ENCODE measurements around the gene APEX1.

APEX1 gene

DNA sequence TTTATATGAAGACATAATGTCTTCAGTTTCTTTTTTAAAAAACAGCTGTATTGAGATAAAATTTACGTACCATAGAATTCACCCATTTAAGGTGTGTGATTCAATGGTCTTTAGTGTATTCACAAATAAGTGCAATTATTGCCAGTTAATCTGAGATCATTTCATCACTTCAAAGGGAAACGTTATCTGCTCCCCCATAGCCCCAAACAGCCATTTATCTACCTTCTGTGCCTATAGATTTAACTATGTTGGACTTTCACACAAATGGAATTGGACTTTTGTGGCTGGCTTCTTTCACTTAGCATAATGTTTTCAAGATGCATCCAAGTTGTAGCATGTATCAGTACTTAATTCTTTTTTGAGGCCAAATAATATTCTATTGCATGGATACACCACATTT, 23.9 kb downstream of the APEX1 start:
- no peaks in the 10 kb centered on the region for H3K9me3 ChIP-seq (ENCODE audit: control insufficient read depth, low read length)
- WGBS, 2 experiments (ENCODE audit: insufficient coverage in 2 of 2), result 80 to 100% methylated on average over 1 of the region's 2 CpGs

DNA sequence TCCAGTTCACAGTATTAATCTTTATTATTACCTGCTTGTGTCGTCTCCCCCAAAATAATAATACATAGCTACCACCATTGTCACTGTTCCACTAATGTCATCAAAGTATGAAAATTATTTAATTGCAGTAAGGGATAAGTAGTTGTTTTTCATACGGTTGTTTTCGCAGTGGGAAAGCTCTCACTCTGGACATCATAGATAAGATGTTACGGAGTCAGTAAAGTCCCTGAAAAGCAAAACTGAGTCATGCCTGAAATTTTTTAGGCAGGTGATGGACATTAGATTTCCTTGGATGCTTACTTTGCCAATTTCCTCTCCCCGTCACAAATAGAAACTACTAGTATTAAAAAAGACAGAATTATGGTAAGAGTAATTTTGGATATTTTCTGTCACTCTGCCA, 27.4 kb downstream of the APEX1 start:
- H3K27ac ChIP-seq (ENCODE audit: low read depth, low read length, severe bottlenecking), result no peak overlapping the region
- H3K4me3 ChIP-seq (ENCODE audit: extremely low read depth, insufficient read depth, low read length, poor library complexity, severe bottlenecking), result no peak overlapping the region
- peaks cover 6% of the 10 kb centered on the region for H3K4me1 ChIP-seq (ENCODE audit: control insufficient read depth, insufficient read depth, low read length, poor library complexity, severe bottlenecking)
- peaks cover 13% of the 10 kb centered on the region for H3K36me3 ChIP-seq (ENCODE audit: control insufficient read depth, insufficient read depth, low read length)
- no peaks in the 10 kb centered on the region for H3K9me3 ChIP-seq (ENCODE audit: control insufficient read depth, low read length)
- 87 to 100% methylated on average over 3 of the region's 5 CpGs for WGBS, 2 experiments (ENCODE audit: insufficient coverage in 2 of 2)

More for the DNA sequence above, 23.9 kb downstream of the APEX1 start:
- no peak overlapping the region for H3K4me3 ChIP-seq (ENCODE audit: extremely low read depth, insufficient read depth, low read length, poor library complexity, severe bottlenecking)
- peaks cover 18% of the 10 kb centered on the region for H3K4me1 ChIP-seq (ENCODE audit: control insufficient read depth, insufficient read depth, low read length, poor library complexity, severe bottlenecking)
- H3K36me3 ChIP-seq (ENCODE audit: control insufficient read depth, insufficient read depth, low read length), result peaks cover 47% of the 10 kb centered on the region
- no peak overlapping the region for H3K27ac ChIP-seq (ENCODE audit: low read depth, low read length, severe bottlenecking)

DNA sequence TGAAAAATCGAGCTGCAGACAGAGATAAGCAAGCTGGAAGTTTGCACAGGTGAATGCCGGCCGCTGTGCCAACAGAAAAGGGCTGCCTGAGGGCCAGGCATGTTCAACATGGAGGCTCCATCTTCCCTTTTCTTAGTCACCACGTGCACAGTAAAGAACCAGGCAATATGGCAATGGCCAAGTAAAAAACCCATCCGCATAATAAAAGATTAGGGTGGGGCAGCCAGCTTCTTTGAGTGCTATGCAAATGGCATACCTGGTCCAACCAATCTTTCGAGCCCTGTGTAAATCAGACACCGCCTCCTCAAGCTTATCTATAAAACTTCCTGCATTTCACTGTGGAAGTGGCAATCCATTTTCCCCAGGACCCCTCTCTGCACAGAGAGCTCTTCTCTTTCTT, 30.9 kb downstream of the APEX1 start:
- Histone ChIP-seq H3K36me3 (ENCODE audit: control insufficient read depth, insufficient read depth, low read length) (no peaks in the 10 kb centered on the region), H3K9me3 (ENCODE audit: control insufficient read depth, low read length) (no peaks in the 10 kb centered on the region), H3K4me3 (ENCODE audit: extremely low read depth, insufficient read depth, low read length, poor library complexity, severe bottlenecking) (no peak overlapping the region), H3K4me1 (ENCODE audit: control insufficient read depth, insufficient read depth, low read length, poor library complexity, severe bottlenecking) (peaks cover 6% of the 10 kb centered on the region), H3K27ac (ENCODE audit: low read depth, low read length, severe bottlenecking) (no peak overlapping the region)
- 62 to 64% methylated on average over 5 to 7 of the region's 7 CpGs for WGBS, 2 experiments (ENCODE audit: insufficient coverage in 2 of 2)

DNA sequence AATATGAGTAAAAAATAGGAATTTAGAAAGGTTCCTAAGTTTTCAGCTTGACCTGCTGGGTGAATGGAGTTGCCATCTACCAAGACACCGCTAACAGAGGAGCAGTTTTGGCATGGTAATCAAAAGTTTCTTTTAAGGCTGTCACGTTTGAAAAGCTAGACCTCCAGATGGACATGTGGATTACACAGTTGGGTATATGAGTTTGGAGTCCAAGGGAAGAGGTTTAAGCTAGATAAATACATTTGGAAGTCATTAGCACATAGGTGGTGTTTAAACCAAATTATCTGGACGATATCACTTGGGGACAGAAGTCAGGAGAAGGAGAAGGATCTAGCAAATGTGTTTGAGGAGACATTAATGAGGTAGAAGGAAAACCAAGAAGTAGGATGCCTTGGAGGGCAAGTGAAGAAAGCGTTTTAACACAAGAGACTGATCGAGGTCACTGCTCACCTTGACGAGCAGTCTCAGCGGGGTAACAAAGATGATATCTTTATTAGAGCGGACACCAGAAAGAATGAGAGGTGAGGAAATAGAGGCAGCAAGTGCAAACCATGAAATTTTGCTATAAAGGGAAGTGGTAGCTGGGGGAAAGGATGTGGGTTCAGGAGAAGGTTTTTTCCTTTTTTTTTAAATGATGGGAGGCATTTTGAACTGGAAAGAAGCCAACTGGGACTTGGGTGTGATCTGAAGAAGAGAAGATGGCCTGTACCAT, 31.8 kb downstream of the APEX1 start:
- Histone ChIP-seq H3K36me3 (ENCODE audit: control insufficient read depth, insufficient read depth, low read length) (no peaks in the 10 kb centered on the region), H3K4me3 (ENCODE audit: extremely low read depth, insufficient read depth, low read length, poor library complexity, severe bottlenecking) (no peak overlapping the region)
- WGBS, 2 experiments (ENCODE audit: insufficient coverage in 2 of 2), result 84 to 92% methylated on average over 8 of the region's 8 CpGs

GRCh38 chr14:20487396-20487725, 32.3 kb downstream of the APEX1 start:
- Histone ChIP-seq H3K36me3 (ENCODE audit: control insufficient read depth, insufficient read depth, low read length) (no peaks in the 10 kb centered on the region), H3K4me1 (ENCODE audit: control insufficient read depth, insufficient read depth, low read length, poor library complexity, severe bottlenecking) (peaks cover 6% of the 10 kb centered on the region), H3K27ac (ENCODE audit: low read depth, low read length, severe bottlenecking) (no peak overlapping the region), H3K9me3 (ENCODE audit: control insufficient read depth, low read length) (no peaks in the 10 kb centered on the region), H3K4me3 (ENCODE audit: extremely low read depth, insufficient read depth, low read length, poor library complexity, severe bottlenecking) (no peak overlapping the region)

More for the DNA sequence above, 31.8 kb downstream of the APEX1 start:
- H3K9me3 ChIP-seq (ENCODE audit: control insufficient read depth, low read length), result no peaks in the 10 kb centered on the region
- H3K27ac ChIP-seq (ENCODE audit: low read depth, low read length, severe bottlenecking), result no peak overlapping the region
- H3K4me1 ChIP-seq (ENCODE audit: control insufficient read depth, insufficient read depth, low read length, poor library complexity, severe bottlenecking), result peaks cover 6% of the 10 kb centered on the region

DNA sequence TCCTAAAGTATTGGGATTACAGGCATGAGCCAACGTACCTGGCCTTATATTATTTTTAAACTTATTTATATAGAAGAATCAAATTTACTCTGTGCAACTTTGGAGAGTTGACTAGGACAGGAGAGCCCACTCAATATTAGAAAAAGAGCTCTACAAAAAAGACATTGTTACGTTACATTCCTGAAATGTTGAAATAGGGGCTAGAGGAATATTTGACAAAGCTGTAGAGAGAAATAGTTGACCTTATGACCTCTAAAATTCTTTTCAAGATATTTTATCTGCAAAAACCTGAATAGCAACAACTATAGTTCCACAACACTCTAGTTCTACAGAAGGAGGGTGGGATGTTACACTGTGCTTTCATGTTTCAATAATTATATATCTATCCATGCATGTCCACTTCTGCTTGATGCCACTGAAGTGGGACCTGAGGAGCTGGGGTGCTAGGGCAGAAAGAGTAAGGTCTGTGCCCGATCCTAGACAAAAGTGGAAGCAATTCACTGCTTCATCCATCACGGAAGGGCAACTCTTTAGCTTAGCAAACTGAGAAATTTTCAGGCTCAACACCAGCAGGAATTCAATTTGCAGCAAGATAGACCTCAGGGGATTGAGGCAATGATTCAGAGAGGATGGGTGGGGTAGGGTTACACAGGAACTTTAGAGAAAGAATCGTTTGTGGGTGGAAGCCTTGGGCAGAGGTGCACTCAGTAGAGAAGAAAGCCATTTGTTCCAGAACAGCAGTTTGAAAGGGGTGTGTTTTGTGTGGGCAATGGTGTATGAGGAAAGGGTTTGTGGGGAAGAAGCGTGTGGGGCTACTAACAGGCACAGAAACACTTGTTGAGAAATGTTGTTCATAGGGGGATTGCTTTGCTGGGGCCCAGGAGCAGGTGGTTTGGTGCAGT, 34.3 kb downstream of the APEX1 start:
- Histone ChIP-seq H3K9me3 (ENCODE audit: control insufficient read depth, low read length) (no peaks in the 10 kb centered on the region), H3K27ac (ENCODE audit: low read depth, low read length, severe bottlenecking) (no peak overlapping the region), H3K36me3 (ENCODE audit: control insufficient read depth, insufficient read depth, low read length) (no peaks in the 10 kb centered on the region), H3K4me1 (ENCODE audit: control insufficient read depth, insufficient read depth, low read length, poor library complexity, severe bottlenecking) (peaks cover 3% of the 10 kb centered on the region), H3K4me3 (ENCODE audit: extremely low read depth, insufficient read depth, low read length, poor library complexity, severe bottlenecking) (no peak overlapping the region)
- WGBS, 2 experiments (ENCODE audit: insufficient coverage in 2 of 2), result 42 to 45% methylated on average over 4 of the region's 6 CpGs

GRCh38 chr14:20490563-20490962, 35.5 kb downstream of the APEX1 start:
- Histone ChIP-seq H3K27ac (ENCODE audit: low read depth, low read length, severe bottlenecking) (no peak overlapping the region), H3K36me3 (ENCODE audit: control insufficient read depth, insufficient read depth, low read length) (no peaks in the 10 kb centered on the region), H3K4me1 (ENCODE audit: control insufficient read depth, insufficient read depth, low read length, poor library complexity, severe bottlenecking) (peaks cover 3% of the 10 kb centered on the region), H3K9me3 (ENCODE audit: control insufficient read depth, low read length) (no peaks in the 10 kb centered on the region), H3K4me3 (ENCODE audit: extremely low read depth, insufficient read depth, low read length, poor library complexity, severe bottlenecking) (no peak overlapping the region)
- 67 to 71% methylated on average over 3 to 4 of the region's 6 CpGs for WGBS, 2 experiments (ENCODE audit: insufficient coverage in 2 of 2)

DNA sequence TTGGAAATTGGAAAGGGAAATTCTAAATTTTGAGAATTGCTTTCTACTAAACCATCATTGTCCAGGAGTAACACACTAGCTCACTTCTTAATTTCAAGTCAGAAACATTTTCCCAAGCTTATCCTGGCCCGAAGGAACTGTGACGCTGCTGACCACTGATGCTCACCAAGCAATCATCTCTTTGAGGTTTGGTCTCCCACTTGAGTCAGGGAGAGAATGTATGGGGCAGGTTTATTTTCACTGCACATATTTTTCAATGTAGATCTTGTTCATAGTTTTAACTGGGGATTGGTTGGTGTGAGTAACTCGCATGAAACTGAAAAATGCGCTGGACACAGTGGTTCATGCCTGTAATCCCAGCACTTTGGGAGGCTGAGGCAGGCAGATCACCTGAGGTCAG, 37.5 kb downstream of the APEX1 start:
- 93 to 100% methylated on average over 3 to 4 of the region's 4 CpGs for WGBS, 2 experiments (ENCODE audit: insufficient coverage in 2 of 2)

DNA sequence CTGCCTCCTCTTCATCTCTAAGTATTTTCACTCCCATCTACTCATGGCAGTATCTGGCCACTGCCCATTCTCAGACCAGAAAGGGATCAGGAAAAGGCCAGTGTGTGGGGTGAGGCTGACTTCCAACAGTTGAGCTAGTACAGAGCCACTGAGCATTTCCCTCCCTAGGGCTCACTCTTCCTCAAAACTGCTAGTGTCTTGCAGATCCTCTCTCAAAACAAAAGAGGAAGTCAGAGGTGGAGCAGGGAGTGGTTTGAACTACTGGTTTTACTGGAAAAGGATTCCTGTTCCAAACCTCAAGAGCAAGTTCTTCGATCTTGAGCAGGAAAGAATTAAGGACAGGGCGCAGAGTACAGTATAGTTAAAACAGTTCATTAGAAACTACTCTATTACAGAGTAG, 38.6 kb downstream of the APEX1 start:
- Histone ChIP-seq H3K27ac (ENCODE audit: low read depth, low read length, severe bottlenecking) (no peak overlapping the region), H3K36me3 (ENCODE audit: control insufficient read depth, insufficient read depth, low read length) (no peaks in the 10 kb centered on the region), H3K9me3 (ENCODE audit: control insufficient read depth, low read length) (no peaks in the 10 kb centered on the region), H3K4me1 (ENCODE audit: control insufficient read depth, insufficient read depth, low read length, poor library complexity, severe bottlenecking) (peaks cover 3% of the 10 kb centered on the region), H3K4me3 (ENCODE audit: extremely low read depth, insufficient read depth, low read length, poor library complexity, severe bottlenecking) (no peak overlapping the region)
- no CpG with 5 or more reads among the region's 2 CpGs for WGBS, 2 experiments (ENCODE audit: insufficient coverage in 2 of 2)

More for the DNA sequence above, 37.5 kb downstream of the APEX1 start:
- Histone ChIP-seq H3K4me1 (ENCODE audit: control insufficient read depth, insufficient read depth, low read length, poor library complexity, severe bottlenecking) (peaks cover 3% of the 10 kb centered on the region), H3K4me3 (ENCODE audit: extremely low read depth, insufficient read depth, low read length, poor library complexity, severe bottlenecking) (no peak overlapping the region), H3K27ac (ENCODE audit: low read depth, low read length, severe bottlenecking) (no peak overlapping the region), H3K9me3 (ENCODE audit: control insufficient read depth, low read length) (no peaks in the 10 kb centered on the region), H3K36me3 (ENCODE audit: control insufficient read depth, insufficient read depth, low read length) (no peaks in the 10 kb centered on the region)

DNA sequence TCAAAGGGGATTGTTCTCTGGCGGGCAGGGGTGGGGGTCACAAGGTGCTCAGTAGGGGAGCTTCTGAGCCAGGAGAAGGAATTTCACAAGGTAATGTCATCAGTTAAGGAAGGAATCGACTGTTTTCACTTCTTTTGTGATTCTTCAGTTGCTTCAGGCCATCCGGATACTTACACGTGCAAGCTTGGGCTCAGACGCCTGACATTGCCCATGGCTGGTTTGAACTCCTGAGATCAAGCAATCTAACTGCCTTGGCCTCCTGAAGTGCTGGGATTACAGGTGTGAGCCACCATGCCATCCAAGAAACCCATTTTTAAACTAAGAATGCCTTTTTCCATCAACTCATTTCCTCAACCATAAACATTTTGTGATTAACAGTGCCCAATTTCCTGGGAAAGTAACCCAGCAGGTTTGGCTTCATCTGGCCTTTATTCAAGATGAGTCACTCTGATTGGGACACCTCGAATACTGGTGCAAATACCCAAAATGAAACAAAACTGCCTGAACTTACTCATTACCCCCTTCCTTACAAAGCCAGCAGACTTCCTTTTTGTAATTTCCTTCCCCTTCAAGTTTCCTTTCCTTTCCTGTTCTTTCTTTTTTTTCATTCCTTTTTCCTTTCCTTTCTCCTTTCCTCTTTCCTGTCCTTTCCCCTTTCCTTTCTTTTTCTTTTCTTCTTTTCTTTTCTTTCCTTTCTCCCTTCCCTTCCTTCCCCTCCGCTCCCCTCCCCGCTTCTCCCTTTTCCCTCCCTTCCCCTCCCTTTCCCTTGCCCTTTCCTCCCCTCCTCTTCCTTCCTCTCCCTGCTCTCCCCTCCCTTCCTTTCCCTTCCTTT, 40.1 kb downstream of the APEX1 start:
- Histone ChIP-seq H3K4me3 (ENCODE audit: extremely low read depth, insufficient read depth, low read length, poor library complexity, severe bottlenecking) (no peak overlapping the region), H3K36me3 (ENCODE audit: control insufficient read depth, insufficient read depth, low read length) (no peaks in the 10 kb centered on the region), H3K9me3 (ENCODE audit: control insufficient read depth, low read length) (no peaks in the 10 kb centered on the region), H3K27ac (ENCODE audit: low read depth, low read length, severe bottlenecking) (no peak overlapping the region), H3K4me1 (ENCODE audit: control insufficient read depth, insufficient read depth, low read length, poor library complexity, severe bottlenecking) (peaks cover 3% of the 10 kb centered on the region)
- WGBS, 2 experiments (ENCODE audit: insufficient coverage in 2 of 2), result 87 to 88% methylated on average over 8 of the region's 8 CpGs

Measured in mesodermal cell (in vitro differentiated cells).